ENCODE measurements around the gene SYK.

The SYK gene

GRCh38 chr9:90839183-90839728 is 37.6 kb downstream of the SYK start:
- H3K36me3 Mint-ChIP-seq = peaks cover 13 to 31% of the 10 kb centered on the region in 2 donors
- H3K27me3 Mint-ChIP-seq = no peaks in the 10 kb centered on the region
- DNase-seq = no peak
- H3K27ac Mint-ChIP-seq = peak overlapping the region; percentile 45
- ATAC-seq (replicated peaks) = peak; percentile 72 to 75
- no peaks in the 10 kb centered on the region for H3K9me3 Mint-ChIP-seq
- peaks cover 41 to 47% of the 10 kb centered on the region in 2 donors for H3K4me1 Mint-ChIP-seq
- H3K4me3 Mint-ChIP-seq = peak overlapping the region; percentile 33 to 46

GRCh38 chr9:90840696-90841095 is 39.1 kb downstream of the SYK start:
- Mint-ChIP-seq H3K27ac (no peak overlapping the region), H3K4me1 (peaks cover 31 to 34% of the 10 kb centered on the region in 2 donors), H3K4me3 (no peak overlapping the region), H3K36me3 (peaks cover 6 to 19% of the 10 kb centered on the region in 2 donors), H3K9me3 (no peaks in the 10 kb centered on the region), H3K27me3 (no peaks in the 10 kb centered on the region)
- DNase-seq (no peak), ATAC-seq (replicated peaks) (peak; percentile 44 to 47)

- no peaks in the 10 kb centered on the region for H3K9me3 Mint-ChIP-seq
- no peak for DNase-seq
- H3K4me3 Mint-ChIP-seq = no peak overlapping the region
- no peaks in the 10 kb centered on the region for H3K27me3 Mint-ChIP-seq
- peaks cover 31 to 34% of the 10 kb centered on the region in 2 donors for H3K4me1 Mint-ChIP-seq
- no peak overlapping the region for H3K27ac Mint-ChIP-seq
- ATAC-seq (replicated peaks) = no peak
- H3K36me3 Mint-ChIP-seq = peaks cover 6 to 19% of the 10 kb centered on the region in 2 donors
Measured at GRCh38 chr9:90841213-90841612, 39.6 kb downstream of the SYK start.

- H3K4me3 Mint-ChIP-seq = no peak overlapping the region
Measured at GRCh38 chr9:90841615-90842014, 40.0 kb downstream of the SYK start.

GRCh38 chr9:90842176-90842777 is 40.7 kb downstream of the SYK start:
- no peaks in the 10 kb centered on the region for H3K27me3 Mint-ChIP-seq
- ATAC-seq (replicated peaks) (no peak), DNase-seq (no peak)
- H3K9me3 Mint-ChIP-seq = no peaks in the 10 kb centered on the region
- no peak overlapping the region for H3K4me3 Mint-ChIP-seq
- peaks cover 6 to 20% of the 10 kb centered on the region in 2 donors for H3K36me3 Mint-ChIP-seq
- peaks cover 30 to 32% of the 10 kb centered on the region in 2 donors for H3K4me1 Mint-ChIP-seq
- H3K27ac Mint-ChIP-seq = no peak overlapping the region

More at GRCh38 chr9:90841615-90842014, 40.0 kb downstream of the SYK start:
- Mint-ChIP-seq H3K27ac (no peak overlapping the region), H3K36me3 (peaks cover 6 to 19% of the 10 kb centered on the region in 2 donors), H3K9me3 (no peaks in the 10 kb centered on the region), H3K4me1 (peaks cover 33 to 34% of the 10 kb centered on the region in 2 donors), H3K27me3 (no peaks in the 10 kb centered on the region)
- no peak for DNase-seq
- ATAC-seq (replicated peaks) = no peak

- H3K4me3 Mint-ChIP-seq = no peak overlapping the region
- peaks cover 27 to 29% of the 10 kb centered on the region in 2 donors for H3K4me1 Mint-ChIP-seq
- H3K27ac Mint-ChIP-seq = no peak overlapping the region
- H3K36me3 Mint-ChIP-seq = peaks cover 6 to 21% of the 10 kb centered on the region in 2 donors
- ATAC-seq (replicated peaks) (peak; percentile 53 to 62), DNase-seq (no peak)
- no peaks in the 10 kb centered on the region for H3K27me3 Mint-ChIP-seq
- no peaks in the 10 kb centered on the region for H3K9me3 Mint-ChIP-seq
Measured at GRCh38 chr9:90842996-90843395, 41.4 kb downstream of the SYK start.

- DNase-seq (no peak), ATAC-seq (replicated peaks) (no peak)
- Mint-ChIP-seq H3K27ac (no peak overlapping the region), H3K9me3 (no peaks in the 10 kb centered on the region), H3K27me3 (no peaks in the 10 kb centered on the region), H3K36me3 (peaks cover 7 to 21% of the 10 kb centered on the region in 2 donors), H3K4me3 (no peak overlapping the region), H3K4me1 (peaks cover 23 to 24% of the 10 kb centered on the region in 2 donors)
Measured at GRCh38 chr9:90843525-90843924, 41.9 kb downstream of the SYK start.

DNA sequence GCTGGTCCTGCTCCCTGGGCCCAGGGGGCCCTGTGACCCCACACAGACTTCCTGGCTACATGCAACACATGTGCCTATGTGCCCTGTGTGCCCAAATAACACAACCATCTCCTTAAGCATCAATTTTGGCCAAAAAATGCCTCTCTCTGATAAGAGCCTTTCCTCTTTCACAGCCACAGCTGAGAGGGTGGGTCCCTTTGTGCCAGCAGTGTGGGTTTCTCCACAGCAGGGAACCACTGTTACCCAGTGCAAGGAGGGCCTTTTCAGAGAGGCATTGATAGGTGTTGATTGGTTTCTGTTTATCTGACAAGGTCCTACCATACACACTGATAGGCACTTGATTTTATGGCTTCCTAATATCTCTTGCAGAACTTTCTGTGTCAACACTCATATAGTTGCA is 42.7 kb downstream of the SYK start:
- ATAC-seq (replicated peaks) (no peak), DNase-seq (no peak)
- H3K4me1 Mint-ChIP-seq = peaks cover 16 to 19% of the 10 kb centered on the region in 2 donors
- peaks cover 12 to 29% of the 10 kb centered on the region in 2 donors for H3K36me3 Mint-ChIP-seq
- H3K27ac Mint-ChIP-seq = no peak overlapping the region
- H3K9me3 Mint-ChIP-seq = no peaks in the 10 kb centered on the region
- no peaks in the 10 kb centered on the region for H3K27me3 Mint-ChIP-seq
- no peak overlapping the region for H3K4me3 Mint-ChIP-seq

- H3K27ac Mint-ChIP-seq = no peak overlapping the region
- peaks cover 10 to 11% of the 10 kb centered on the region in 2 donors for H3K4me1 Mint-ChIP-seq
- no peak for ATAC-seq (replicated peaks)
- peaks cover 18 to 32% of the 10 kb centered on the region in 2 donors for H3K36me3 Mint-ChIP-seq
- H3K4me3 Mint-ChIP-seq = no peak overlapping the region
- H3K27me3 Mint-ChIP-seq = no peaks in the 10 kb centered on the region
- H3K9me3 Mint-ChIP-seq = no peaks in the 10 kb centered on the region
- no peak for DNase-seq
Measured at GRCh38 chr9:90846770-90847419, 45.3 kb downstream of the SYK start.

- DNase-seq (no peak), ATAC-seq (replicated peaks) (no peak)
- H3K36me3 Mint-ChIP-seq = peaks cover 23 to 41% of the 10 kb centered on the region in 2 donors
- H3K9me3 Mint-ChIP-seq = no peaks in the 10 kb centered on the region
- H3K27me3 Mint-ChIP-seq = no peaks in the 10 kb centered on the region
- peak overlapping the region; percentile 52 for H3K27ac Mint-ChIP-seq
- peaks cover 10 to 11% of the 10 kb centered on the region in 2 donors for H3K4me1 Mint-ChIP-seq
- no peak overlapping the region for H3K4me3 Mint-ChIP-seq
Measured at GRCh38 chr9:90847971-90848370, 46.4 kb downstream of the SYK start.

GRCh38 chr9:90848866-90849265 is 47.2 kb downstream of the SYK start:
- H3K36me3 Mint-ChIP-seq = peaks cover 26 to 47% of the 10 kb centered on the region in 2 donors
- no peak for ATAC-seq (replicated peaks)
- H3K4me1 Mint-ChIP-seq = peaks cover 10 to 12% of the 10 kb centered on the region in 2 donors
- no peak overlapping the region for H3K4me3 Mint-ChIP-seq
- no peaks in the 10 kb centered on the region for H3K27me3 Mint-ChIP-seq
- DNase-seq = no peak
- peaks cover 0 to 1% of the 10 kb centered on the region in 2 donors for H3K9me3 Mint-ChIP-seq
- no peak overlapping the region for H3K27ac Mint-ChIP-seq

GRCh38 chr9:90851444-90851843 is 49.8 kb downstream of the SYK start:
- Mint-ChIP-seq H3K4me1 (peaks cover 20 to 22% of the 10 kb centered on the region in 2 donors), H3K4me3 (no peak overlapping the region), H3K36me3 (peaks cover 32 to 64% of the 10 kb centered on the region in 2 donors), H3K27ac (peak overlapping the region; percentile 31), H3K9me3 (peaks cover 0 to 1% of the 10 kb centered on the region in 2 donors), H3K27me3 (no peaks in the 10 kb centered on the region)
- DNase-seq (no peak), ATAC-seq (replicated peaks) (no peak)

GRCh38 chr9:90853945-90854344 is 52.3 kb downstream of the SYK start:
- Mint-ChIP-seq H3K4me1 (peaks cover 31 to 38% of the 10 kb centered on the region in 2 donors), H3K4me3 (no peak overlapping the region)

DNA sequence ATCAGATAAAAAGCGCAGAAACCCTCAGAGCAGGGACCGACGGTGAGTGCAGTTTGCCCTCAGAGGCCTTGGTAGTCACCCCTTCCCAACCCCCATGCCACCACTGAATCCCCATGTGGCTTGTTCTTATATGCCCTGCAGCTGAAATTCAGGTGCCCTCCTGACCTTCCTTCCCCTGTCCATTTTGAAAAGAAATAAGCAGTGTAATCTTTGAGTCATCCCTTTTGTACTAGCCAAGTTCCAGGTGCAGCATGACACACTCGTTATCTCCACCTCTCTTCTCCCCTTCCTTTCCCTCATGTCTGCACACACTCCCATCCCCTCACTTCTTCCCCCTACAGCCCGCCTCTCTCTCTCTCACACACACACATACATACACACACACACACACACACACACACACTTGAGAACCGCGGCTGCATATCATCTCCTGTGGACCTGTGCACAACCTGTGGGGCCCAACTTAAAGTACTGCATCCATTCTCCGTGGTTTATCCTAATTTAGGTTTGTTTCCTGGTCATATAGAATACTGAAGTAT is 53.1 kb downstream of the SYK start:
- peaks cover 38 to 46% of the 10 kb centered on the region in 2 donors for H3K4me1 Mint-ChIP-seq
- H3K9me3 Mint-ChIP-seq = peaks cover 0 to 1% of the 10 kb centered on the region in 2 donors
- DNase-seq (no peak), ATAC-seq (replicated peaks) (no peak)
- H3K36me3 Mint-ChIP-seq = peaks cover 35 to 67% of the 10 kb centered on the region in 2 donors
- H3K27ac Mint-ChIP-seq = no peak overlapping the region
- no peak overlapping the region for H3K4me3 Mint-ChIP-seq
- H3K27me3 Mint-ChIP-seq = no peaks in the 10 kb centered on the region

More at GRCh38 chr9:90853945-90854344, 52.3 kb downstream of the SYK start:
- H3K27ac Mint-ChIP-seq = peak overlapping the region; percentile 80
- peaks cover 38 to 66% of the 10 kb centered on the region in 2 donors for H3K36me3 Mint-ChIP-seq
- peaks cover 0 to 1% of the 10 kb centered on the region in 2 donors for H3K9me3 Mint-ChIP-seq
- no peak for DNase-seq
- no peak for ATAC-seq (replicated peaks)
- H3K27me3 Mint-ChIP-seq = no peaks in the 10 kb centered on the region

All from stimulated activated naive B cell treated with anti-CD40 and anti-IgM and Interleukin-4, amounts not matched to agents 10 μg/mL and 1 μg/mL and 100 μg/mL, for 72 hours (primary cell).